OCI-LY1 (cell line): ENCODE data around the gene CCDC92.

Experiments used
- EZH2 ChIP-seq: fragments of 200-600 bp; sonication (generic), shearing (Covaris generic); IDR thresholded peaks from 2 replicates; pipeline ENCODE4 v1.8.0; 2017; ENCODE audit warnings: borderline replicate concordance, mixed run types, mild to moderate bottlenecking, antibody characterized with exemption, low read length, moderate library complexity, mixed read lengths
- TF ChIP-seq, protein P1 (sequence below): fragments of 200-600 bp; sonication (generic), shearing (Covaris generic); IDR thresholded peaks from 2 replicates; pipeline ENCODE4 v1.5.1; 2017; ENCODE audit warnings: mild to moderate bottlenecking, antibody characterized with exemption, low read length, moderate library complexity, mixed read lengths

DNA sequence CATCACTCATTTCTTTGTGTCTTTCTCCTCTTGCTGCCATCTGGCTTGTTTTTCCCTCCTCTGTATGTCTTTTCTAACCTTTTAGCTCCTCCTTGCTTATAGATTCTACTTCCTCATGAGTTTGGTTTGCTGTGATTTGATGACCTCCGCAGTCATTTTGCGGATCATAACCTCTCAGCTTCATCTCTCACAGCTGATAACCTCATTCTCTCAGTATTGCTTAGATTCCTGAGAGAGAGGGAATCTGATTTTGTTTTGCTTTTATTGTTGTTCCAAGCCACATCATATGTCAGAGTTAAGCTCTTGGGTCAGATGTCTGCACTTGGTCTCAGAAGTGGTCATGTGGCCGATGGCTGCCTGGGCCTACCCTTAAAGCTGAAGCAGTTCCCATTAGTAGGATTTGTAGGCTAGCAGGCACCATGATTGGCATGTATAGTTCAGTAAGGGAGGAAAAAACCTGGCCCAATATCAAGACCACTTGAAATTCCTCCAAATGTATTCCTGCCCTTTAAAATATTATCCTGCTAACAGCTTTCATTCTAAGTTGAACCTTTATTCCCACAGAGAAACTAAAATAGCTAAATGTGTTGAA is 13.8 kb upstream of the CCDC92 start:
- TF ChIP-seq, protein P1, sequence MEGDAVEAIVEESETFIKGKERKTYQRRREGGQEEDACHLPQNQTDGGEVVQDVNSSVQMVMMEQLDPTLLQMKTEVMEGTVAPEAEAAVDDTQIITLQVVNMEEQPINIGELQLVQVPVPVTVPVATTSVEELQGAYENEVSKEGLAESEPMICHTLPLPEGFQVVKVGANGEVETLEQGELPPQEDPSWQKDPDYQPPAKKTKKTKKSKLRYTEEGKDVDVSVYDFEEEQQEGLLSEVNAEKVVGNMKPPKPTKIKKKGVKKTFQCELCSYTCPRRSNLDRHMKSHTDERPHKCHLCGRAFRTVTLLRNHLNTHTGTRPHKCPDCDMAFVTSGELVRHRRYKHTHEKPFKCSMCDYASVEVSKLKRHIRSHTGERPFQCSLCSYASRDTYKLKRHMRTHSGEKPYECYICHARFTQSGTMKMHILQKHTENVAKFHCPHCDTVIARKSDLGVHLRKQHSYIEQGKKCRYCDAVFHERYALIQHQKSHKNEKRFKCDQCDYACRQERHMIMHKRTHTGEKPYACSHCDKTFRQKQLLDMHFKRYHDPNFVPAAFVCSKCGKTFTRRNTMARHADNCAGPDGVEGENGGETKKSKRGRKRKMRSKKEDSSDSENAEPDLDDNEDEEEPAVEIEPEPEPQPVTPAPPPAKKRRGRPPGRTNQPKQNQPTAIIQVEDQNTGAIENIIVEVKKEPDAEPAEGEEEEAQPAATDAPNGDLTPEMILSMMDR: no peak
- TF ChIP-seq EZH2: no peak
